Measurements from ENCODE around the gene ZBTB7A.

The ZBTB7A gene

DNA sequence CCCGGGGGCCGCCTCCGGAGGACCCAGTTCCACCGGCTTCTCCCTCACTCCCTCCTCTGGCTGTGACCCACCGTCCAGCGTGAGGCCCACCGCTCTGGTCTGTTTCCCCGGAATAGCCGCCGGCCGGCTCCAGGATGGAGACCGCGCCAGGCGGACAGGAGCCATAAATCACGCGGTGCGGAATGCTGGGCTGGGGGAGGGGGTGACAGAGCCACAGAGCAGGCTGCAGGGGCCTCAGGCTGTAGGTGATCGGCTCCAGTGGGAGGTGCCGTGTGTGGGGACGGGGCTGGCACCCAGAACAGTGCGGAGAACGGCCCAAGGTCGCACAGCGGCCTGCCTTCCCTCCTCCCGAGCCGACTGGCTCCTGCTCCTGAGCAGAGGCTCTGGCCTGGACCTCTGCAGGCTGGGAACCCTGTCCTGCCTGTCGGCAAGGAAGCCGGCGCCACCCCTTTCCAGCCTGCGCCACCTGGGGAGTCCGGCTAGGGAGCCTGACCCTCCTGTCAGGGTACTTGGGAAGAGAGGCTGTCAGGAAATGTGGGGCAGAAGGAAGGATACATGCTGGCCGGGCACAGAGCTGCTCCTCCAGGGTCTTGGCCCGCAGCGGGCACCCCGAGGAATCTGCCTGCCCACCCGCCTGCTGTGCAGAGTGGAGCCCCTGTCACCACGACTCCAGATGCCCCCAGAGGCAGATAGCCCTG, 50.8 kb downstream of the ZBTB7A start:
- ChIA-PET CTCF (interaction anchor here (0.6 to 0.7 kb wide), 2 partner anchors 16 to 673 kb away, joined by 3 read pairs; no protein-coding TSS in a partner anchor), POLR2A (no interaction called here)
- H3K36me3 ChIP-seq (ENCODE audit: control insufficient read depth in 2 of 2, insufficient read depth in 1 of 2, low read length in 2 of 2) = peaks cover 3 to 67% of the 10 kb centered on the region in 2 experiments; a peak in 2 of 3 replicates
- H3K4me1 ChIP-seq (ENCODE audit: control insufficient read depth, insufficient read depth, low read length) = no peaks in the 10 kb centered on the region
- H3K27ac ChIP-seq (ENCODE audit: extremely low read depth, low read depth, low read length) = no peak overlapping the region
- no peak for TF ChIP-seq ZNF561 (tag by site-specific recombination; IDR thresholded peaks at IDR 0.05; ENCODE audit: borderline replicate concordance)
- TF ChIP-seq, protein P1, sequence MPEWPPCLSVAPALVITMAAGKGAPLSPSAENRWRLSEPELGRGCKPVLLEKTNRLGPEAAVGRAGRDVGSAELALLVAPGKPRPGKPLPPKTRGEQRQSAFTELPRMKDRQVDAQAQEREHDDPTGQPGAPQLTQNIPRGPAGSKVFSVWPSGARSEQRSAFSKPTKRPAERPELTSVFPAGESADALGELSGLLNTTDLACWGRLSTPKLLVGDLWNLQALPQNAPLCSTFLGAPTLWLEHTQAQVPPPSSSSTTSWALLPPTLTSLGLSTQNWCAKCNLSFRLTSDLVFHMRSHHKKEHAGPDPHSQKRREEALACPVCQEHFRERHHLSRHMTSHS (tag by site-specific recombination; IDR thresholded peaks at IDR 0.05) = no peak
- TF ChIP-seq, protein P2, sequence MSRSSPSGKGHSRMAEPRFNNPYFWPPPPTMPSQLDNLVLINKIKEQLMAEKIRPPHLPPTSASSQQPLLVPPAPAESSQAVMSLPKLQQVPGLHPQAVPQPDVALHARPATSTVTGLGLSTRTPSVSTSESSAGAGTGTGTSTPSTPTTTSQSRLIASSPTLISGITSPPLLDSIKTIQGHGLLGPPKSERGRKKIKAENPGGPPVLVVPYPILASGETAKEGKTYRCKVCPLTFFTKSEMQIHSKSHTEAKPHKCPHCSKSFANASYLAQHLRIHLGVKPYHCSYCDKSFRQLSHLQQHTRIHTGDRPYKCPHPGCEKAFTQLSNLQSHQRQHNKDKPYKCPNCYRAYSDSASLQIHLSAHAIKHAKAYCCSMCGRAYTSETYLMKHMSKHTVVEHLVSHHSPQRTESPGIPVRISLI (tag by site-specific recombination; IDR thresholded peaks at IDR 0.05) = no peak
- TF ChIP-seq, protein P3, sequence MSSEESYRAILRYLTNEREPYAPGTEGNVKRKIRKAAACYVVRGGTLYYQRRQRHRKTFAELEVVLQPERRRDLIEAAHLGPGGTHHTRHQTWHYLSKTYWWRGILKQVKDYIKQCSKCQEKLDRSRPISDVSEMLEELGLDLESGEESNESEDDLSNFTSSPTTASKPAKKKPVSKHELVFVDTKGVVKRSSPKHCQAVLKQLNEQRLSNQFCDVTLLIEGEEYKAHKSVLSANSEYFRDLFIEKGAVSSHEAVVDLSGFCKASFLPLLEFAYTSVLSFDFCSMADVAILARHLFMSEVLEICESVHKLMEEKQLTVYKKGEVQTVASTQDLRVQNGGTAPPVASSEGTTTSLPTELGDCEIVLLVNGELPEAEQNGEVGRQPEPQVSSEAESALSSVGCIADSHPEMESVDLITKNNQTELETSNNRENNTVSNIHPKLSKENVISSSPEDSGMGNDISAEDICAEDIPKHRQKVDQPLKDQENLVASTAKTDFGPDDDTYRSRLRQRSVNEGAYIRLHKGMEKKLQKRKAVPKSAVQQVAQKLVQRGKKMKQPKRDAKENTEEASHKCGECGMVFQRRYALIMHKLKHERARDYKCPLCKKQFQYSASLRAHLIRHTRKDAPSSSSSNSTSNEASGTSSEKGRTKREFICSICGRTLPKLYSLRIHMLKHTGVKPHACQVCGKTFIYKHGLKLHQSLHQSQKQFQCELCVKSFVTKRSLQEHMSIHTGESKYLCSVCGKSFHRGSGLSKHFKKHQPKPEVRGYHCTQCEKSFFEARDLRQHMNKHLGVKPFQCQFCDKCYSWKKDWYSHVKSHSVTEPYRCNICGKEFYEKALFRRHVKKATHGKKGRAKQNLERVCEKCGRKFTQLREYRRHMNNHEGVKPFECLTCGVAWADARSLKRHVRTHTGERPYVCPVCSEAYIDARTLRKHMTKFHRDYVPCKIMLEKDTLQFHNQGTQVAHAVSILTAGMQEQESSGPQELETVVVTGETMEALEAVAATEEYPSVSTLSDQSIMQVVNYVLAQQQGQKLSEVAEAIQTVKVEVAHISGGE (tag by site-specific recombination; conservative IDR thresholded peaks at IDR 0.05; ENCODE audit: low read depth) = no peak
- TF ChIP-seq ZNF501 (tag by site-specific recombination; IDR thresholded peaks at IDR 0.05) = no peak
- TF ChIP-seq, protein P4, sequence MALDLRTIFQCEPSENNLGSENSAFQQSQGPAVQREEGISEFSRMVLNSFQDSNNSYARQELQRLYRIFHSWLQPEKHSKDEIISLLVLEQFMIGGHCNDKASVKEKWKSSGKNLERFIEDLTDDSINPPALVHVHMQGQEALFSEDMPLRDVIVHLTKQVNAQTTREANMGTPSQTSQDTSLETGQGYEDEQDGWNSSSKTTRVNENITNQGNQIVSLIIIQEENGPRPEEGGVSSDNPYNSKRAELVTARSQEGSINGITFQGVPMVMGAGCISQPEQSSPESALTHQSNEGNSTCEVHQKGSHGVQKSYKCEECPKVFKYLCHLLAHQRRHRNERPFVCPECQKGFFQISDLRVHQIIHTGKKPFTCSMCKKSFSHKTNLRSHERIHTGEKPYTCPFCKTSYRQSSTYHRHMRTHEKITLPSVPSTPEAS (tag by site-specific recombination; IDR thresholded peaks at IDR 0.05) = no peak
- no peak for TF ChIP-seq GLIS2 (tag by site-specific recombination; IDR thresholded peaks at IDR 0.05)
- TF ChIP-seq ZNF433 (tag by site-specific recombination; IDR thresholded peaks at IDR 0.05; ENCODE audit: low read depth) = no peak
- TF ChIP-seq ZNF248 (tag by site-specific recombination; IDR thresholded peaks at IDR 0.05) = no peak
- no peak for TF ChIP-seq ZNF830 (tag by site-specific recombination; IDR thresholded peaks at IDR 0.05; ENCODE audit: low read depth)
- no peak for TF ChIP-seq HOXA7 (CRISPR knock-in tag; IDR thresholded peaks at IDR 0.05; ENCODE audit: borderline replicate concordance)
- no peak for TF ChIP-seq ZNF76 (tag by site-specific recombination; IDR thresholded peaks at IDR 0.05; ENCODE audit: borderline replicate concordance, low read depth)
- TF ChIP-seq ZNF157 (tag by site-specific recombination; IDR thresholded peaks at IDR 0.05) = no peak
- no peaks in the 10 kb centered on the region for H3K9me3 ChIP-seq (ENCODE audit: control insufficient read depth, insufficient read depth, low read depth, low read length)
- H3K4me3 ChIP-seq (ENCODE audit: low read depth, low read length) = no peak overlapping the region

DNA sequence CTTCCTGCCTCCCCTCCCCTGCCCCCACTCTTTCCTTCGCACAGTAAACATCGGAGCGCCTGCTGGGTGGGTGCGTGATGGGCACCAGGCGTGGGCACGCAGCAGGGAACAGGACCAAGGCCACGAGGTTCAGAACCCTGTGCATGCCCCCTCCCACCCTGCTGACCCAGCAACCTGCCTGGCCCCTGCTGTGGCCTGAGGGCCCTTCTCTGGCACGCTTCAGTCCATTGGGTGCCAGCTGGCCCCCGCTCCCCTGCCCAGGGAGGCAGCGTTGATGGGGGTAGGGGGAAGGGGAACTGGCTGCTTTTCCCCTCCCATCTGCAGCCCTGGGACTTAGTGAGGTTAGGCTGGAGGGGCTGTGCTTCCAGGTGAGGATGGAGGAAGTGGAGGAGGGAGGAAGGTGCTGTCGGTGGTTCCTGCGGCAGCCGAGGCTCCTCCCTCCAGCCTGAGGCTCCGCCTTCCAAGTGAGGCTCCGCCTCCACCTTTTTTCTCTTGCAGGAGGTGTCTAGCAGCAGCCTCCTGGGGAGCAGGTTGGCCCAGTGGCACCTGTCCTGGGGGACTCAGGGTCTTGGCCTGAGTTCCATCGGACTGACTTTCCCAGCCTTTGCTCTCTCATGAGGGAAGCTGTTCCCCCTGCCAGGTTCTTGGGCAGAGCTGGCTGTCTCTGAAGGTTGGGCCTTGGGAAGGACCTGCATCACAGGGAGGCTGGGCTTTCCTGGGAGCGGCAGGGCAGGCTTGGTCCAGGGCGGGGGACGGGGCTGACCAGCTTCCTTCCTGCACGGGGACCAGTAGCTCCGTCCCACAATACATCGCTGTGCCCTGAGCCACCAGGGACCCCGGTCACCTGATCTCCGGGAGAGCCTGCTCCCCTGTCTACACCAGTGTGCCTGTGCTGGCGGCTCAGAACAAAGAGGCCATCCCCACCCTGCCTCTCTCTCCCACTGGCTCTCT, 51.9 kb downstream of the ZBTB7A start:
- CTCF ChIA-PET = no interaction called here
- Histone ChIP-seq H3K36me3 (ENCODE audit: control insufficient read depth in 2 of 2, insufficient read depth in 1 of 2, low read length in 2 of 2) (peaks cover 3 to 69% of the 10 kb centered on the region in 2 experiments; a peak in 2 of 3 replicates), H3K4me3 (ENCODE audit: low read depth, low read length) (no peak overlapping the region), H3K4me1 (ENCODE audit: control insufficient read depth, insufficient read depth, low read length) (no peaks in the 10 kb centered on the region), H3K9me3 (ENCODE audit: control insufficient read depth, insufficient read depth, low read depth, low read length) (no peaks in the 10 kb centered on the region), H3K27ac (ENCODE audit: extremely low read depth, low read depth, low read length) (no peak overlapping the region)
- TF ChIP-seq SP2 (tag by site-specific recombination; IDR thresholded peaks at IDR 0.05) = peak; percentile 60
- peak; percentile 13; the same call in 1 of the 2 replicates for TF ChIP-seq GLIS1 (tag by site-specific recombination; IDR thresholded peaks at IDR 0.05)
- no peak for TF ChIP-seq GLI2 (tag by site-specific recombination; IDR thresholded peaks at IDR 0.05; ENCODE audit: borderline replicate concordance, low read depth)
- POLR2A ChIA-PET = no interaction called here

Data from HEK293 (cell line).